K562 (cell line): ENCODE results near the gene TAC1. TPM values are rescaled to one million over a fixed set of nuclear protein-coding genes. Genes with fewer than 3 reads are reported as not detected.

ENCODE experiments used
- ATAC-seq: fragments of 200-7000 bp; cut with Tn5 transposase; 3 replicates; pipeline ENCODE4 v1.9.1; 2020; ENCODE audit warnings: moderate library complexity
- BruUV-seq: library from RNA; stranded (reverse); fragments of 400-500 nt; replicated peaks from 2 replicates; lab custom pipeline; 2021; lab: Mats Ljungman, UMichigan
- CTCF ChIA-PET: fragments of 300-600 bp; formaldehyde crosslinking; extraction: SDS; loops from one replicate; lab custom pipeline; 2021; ENCODE audit warnings: low intra/inter-chr PET ratio; lab: Yijun Ruan, JAX
- POLR2A ChIA-PET: fragments of 300-600, 350-650 bp; sonication (Branson Sonifier 250); formaldehyde crosslinking; extraction: SDS; loops from one replicate; lab custom pipeline; 2021; ENCODE audit warnings: antibody characterized with exemption, inconsistent platforms; lab: Yijun Ruan, JAX
- DNase-seq, 4 experiments: peaks; one replicate each; pipeline versions ENCODE4 v3.0.0 to v3.0.0-alpha.2; 2011 to 2018; ENCODE audit warnings: low spot score in 3 of 4, mixed read lengths in 3 of 4; ENCODE audit errors: extremely low read depth in 1 of 4
- FAIRE-seq: peaks from 2 replicates; lab custom pipeline; 2011; peaks lifted over from hg19 to GRCh38; lab: Jason Lieb, UNC
- H2AFZ ChIP-seq: 2 replicates; pipeline ENCODE4 v1.6.0; 2011; ENCODE audit warnings: low read depth, low read length, control low read depth, inconsistent platforms
- H3K27ac ChIP-seq: fragments of 200-600 bp; 3 replicates; pipeline ENCODE4 v1.8.0; 2011; ENCODE audit warnings: low read depth, mild to moderate bottlenecking, control low read depth, inconsistent platforms, low read length, moderate library complexity, mixed read lengths; ENCODE audit errors: extremely low read depth
- H3K27me3 ChIP-seq, 2 experiments: fragments of 300-600 bp in 1 of 2; 2 replicates in 1 of 2; 3 replicates in 1 of 2; pipeline versions ENCODE4 v1.6.0 to v1.8.0; 2011; ENCODE audit warnings: inconsistent platforms in 2 of 2, low read length in 2 of 2, mild to moderate bottlenecking in 1 of 2, mixed read lengths in 1 of 2, moderate library complexity in 1 of 2; ENCODE audit not compliant: control insufficient read depth in 2 of 2, insufficient read depth in 2 of 2
- H3K36me3 ChIP-seq: fragments of 300-600 bp; 3 replicates; pipeline ENCODE4 v1.8.0; 2011; ENCODE audit warnings: mild to moderate bottlenecking, low read length, inconsistent platforms; ENCODE audit not compliant: control insufficient read depth, insufficient read depth
- H3K4me1 ChIP-seq, 2 experiments: fragments of 200-600 bp in 1 of 2; replicated peaks in 1 of 2; 2 replicates in 1 of 2; 3 replicates in 1 of 2; pipeline versions ENCODE4 v1.5.1 to v1.8.0; 2011; ENCODE audit warnings: inconsistent platforms in 2 of 2, low read length in 2 of 2, mild to moderate bottlenecking in 1 of 2, mixed read lengths in 1 of 2, moderate library complexity in 1 of 2; ENCODE audit not compliant: control insufficient read depth in 2 of 2, insufficient read depth in 2 of 2
- H3K4me2 ChIP-seq: 2 replicates; pipeline ENCODE4 v1.6.1; 2011; ENCODE audit warnings: low read length, control low read depth, inconsistent platforms, mixed read lengths; ENCODE audit not compliant: insufficient read depth
- H3K4me3 ChIP-seq: fragments of 200-600 bp; sonication (generic), shearing (Covaris generic); 2 replicates; pipeline ENCODE4 v1.5.1; 2016; ENCODE audit warnings: control low read depth, inconsistent platforms
- H3K79me2 ChIP-seq: fragments of 200-600 bp; 3 replicates; pipeline ENCODE4 v1.8.0; 2011; ENCODE audit warnings: low read length, inconsistent platforms; ENCODE audit not compliant: control insufficient read depth, insufficient read depth
- H3K9ac ChIP-seq, 2 experiments: 2 replicates each; pipeline versions ENCODE4 v1.6.0 to v1.6.1; 2011; ENCODE audit warnings: low read depth in 2 of 2, low read length in 2 of 2, control low read depth in 1 of 2, inconsistent platforms in 1 of 2, mild to moderate bottlenecking in 1 of 2, mixed read lengths in 1 of 2; ENCODE audit not compliant: insufficient read depth in 1 of 2
- H3K9me1 ChIP-seq: one replicate; pipeline ENCODE4 v1.6.0; 2011; ENCODE audit warnings: inconsistent platforms, mild to moderate bottlenecking, low read length, moderate library complexity; ENCODE audit not compliant: control insufficient read depth, insufficient read depth
- H3K9me3 ChIP-seq: replicated peaks from 2 replicates; pipeline ENCODE4 v1.5.1; 2011; ENCODE audit warnings: low read depth, low read length, inconsistent platforms; ENCODE audit not compliant: control insufficient read depth, insufficient read depth
- H4K20me1 ChIP-seq: replicated peaks from 2 replicates; pipeline ENCODE4 v1.6.1; 2011; ENCODE audit warnings: low read length, inconsistent platforms, mixed read lengths; ENCODE audit not compliant: control insufficient read depth, insufficient read depth
- ESRRB ChIP-seq: fragments of 250-450 bp; sonication (Bioruptor Pico); IDR thresholded peaks from 2 replicates; pipeline ENCODE4 v1.5.0; 2020; ENCODE audit warnings: mild to moderate bottlenecking, moderate library complexity, borderline replicate concordance
- IFI16 ChIP-seq: fragments of 250-450 bp; sonication (Bioruptor Pico); IDR thresholded peaks from 2 replicates; pipeline ENCODE4 v2.1.2; 2022; ENCODE audit warnings: mild to moderate bottlenecking, inconsistent platforms
- SMARCC2 ChIP-seq: fragments of 450-650 bp; IDR thresholded peaks from 2 replicates; pipeline ENCODE4 v1.6.1; 2017; ENCODE audit warnings: antibody characterized with exemption, moderate library complexity, mild to moderate bottlenecking, low read depth
- WGBS: fragments of 100-300 bp; shearing (Covaris generic); methylation state at CpG from one replicate; pipeline ENCODE4 v1.1.6; 2016; ENCODE audit warnings: low coverage, mixed read lengths; ENCODE audit not compliant: insufficient coverage; ENCODE audit errors: missing lambda C conversion rate; 5-methylcytosine and 5-hydroxymethylcytosine counted together
- in situ Hi-C: fragments of 300-500 bp; cut with MboI; formaldehyde crosslinking; loops from 4 replicates; pipeline ENCODE4 v1.15.0; 2018; ENCODE audit warnings: inconsistent platforms, mixed read lengths
- intact Hi-C: fragments of 100-400 bp; cut with micrococcal nuclease; formaldehyde crosslinking; loops from 2 replicates; pipeline ENCODE4 v1.14.2; 2022
- polyA plus RNA-seq, 8 experiments: library from polyadenylated mRNA; depleted of rRNA in 4 of 8; stranded (reverse) in 5 of 8; unstranded in 3 of 8; fragments of >200 nt; fragmentation: Nextera tagmentation in 2 of 8; fragmentation: Illumina TruSeq in 1 of 8; extraction: Ambion mirVana in 2 of 8; extraction: Trizol in 1 of 8; gene quantifications; 2 replicates each; pipeline versions ENCODE4 v1.2.1 to v1.2.3, GENCODE V29; 2011 to 2014; ENCODE audit warnings: inconsistent platforms in 1 of 8, missing spikeins in 1 of 8
- total RNA-seq, 7 experiments: library from RNA; depleted of rRNA in 6 of 7; stranded (reverse); fragments of >200 nt in 6 of 7; fragmentation: Illumina TruSeq in 2 of 7; extraction: Trizol in 2 of 7; gene quantifications; 2 replicates each; pipeline versions ENCODE4 v1.2.1 to v1.2.3, GENCODE V29; 2011 to 2021; ENCODE audit warnings: low replicate concordance in 1 of 7
- TF ChIP-seq, protein P1 (sequence below): fragments of 200-800 bp; sonication (Bioruptor generic); IDR thresholded peaks from 2 replicates; pipeline ENCODE4 v1.6.1; 2017; ENCODE audit warnings: missing genetic modification characterization, missing compliant biosample characterization

TAC1 gene
- total and polyA plus RNA-seq, 9 of the 15 experiments (the other 6 are each of a cell fraction or from before 2014, with no cell fraction given), result 0.06 to 0.12 TPM; not detected in 7

DNA sequence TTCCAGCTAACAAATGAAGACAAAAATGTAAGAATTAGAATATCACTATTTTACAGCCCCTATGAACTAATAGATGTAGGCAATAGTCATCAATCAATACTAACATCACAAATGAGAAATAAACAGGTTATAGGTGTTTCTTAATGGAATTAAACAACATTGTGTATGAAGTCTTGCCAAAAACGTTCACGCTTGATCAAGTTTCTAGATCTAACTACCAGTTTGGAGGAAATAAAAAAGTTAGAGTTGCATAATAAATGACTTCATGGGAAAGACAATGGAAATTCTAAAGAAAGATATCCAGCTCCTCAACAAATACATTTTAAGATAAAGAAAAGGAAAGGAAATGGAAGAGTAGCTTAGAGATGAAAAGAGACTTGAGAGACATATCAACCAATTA lies 19.7 kb downstream of the TAC1 start:
- ATAC-seq, result no peak
- no TSS peak for BruUV-seq

DNA sequence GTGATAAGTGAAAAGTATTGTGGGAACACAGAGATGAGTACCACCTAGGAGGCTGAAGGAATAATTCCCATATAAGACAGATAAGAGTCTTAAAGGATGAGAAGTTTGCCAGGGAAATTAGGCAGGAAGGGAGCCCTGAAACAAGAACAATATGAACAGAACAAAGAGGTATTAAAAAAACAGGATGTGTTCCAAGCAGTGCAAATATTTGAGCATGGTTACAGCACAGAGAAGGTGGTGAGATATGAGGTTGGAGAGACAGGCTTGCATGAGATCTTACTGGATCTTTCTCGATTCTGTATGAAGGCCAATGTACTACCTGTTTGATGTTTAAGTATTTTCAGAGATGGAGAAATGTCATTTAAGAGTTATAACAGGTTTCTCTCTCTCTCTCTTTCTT lies 20.3 kb downstream of the TAC1 start:
- POLR2A ChIA-PET, result no interaction called here
- H4K20me1 ChIP-seq, result no peaks in the 10 kb centered on the region
- CTCF ChIA-PET, result no interaction called here
- no peak overlapping the region for H3K4me2 ChIP-seq
- DNase-seq (no peak), ATAC-seq (no peak), FAIRE-seq (no peak)
- H3K4me3 ChIP-seq, result no peak overlapping the region
- WGBS, result 0% methylated on average over 1 of the region's 1 CpG
- no peaks in the 10 kb centered on the region for H3K79me2 ChIP-seq
- intact Hi-C loops, result no loop called here
- H3K27ac ChIP-seq, result no peak overlapping the region
- H3K27me3 ChIP-seq, result peaks cover 0 to 5% of the 10 kb centered on the region in 2 experiments; a peak in 2 of 5 replicates
- no peak overlapping the region for H3K9ac ChIP-seq
- no peak for TF ChIP-seq IFI16 (CRISPR knock-in tag)
- TF ChIP-seq ESRRB, result no peak
- TF ChIP-seq, protein P1, sequence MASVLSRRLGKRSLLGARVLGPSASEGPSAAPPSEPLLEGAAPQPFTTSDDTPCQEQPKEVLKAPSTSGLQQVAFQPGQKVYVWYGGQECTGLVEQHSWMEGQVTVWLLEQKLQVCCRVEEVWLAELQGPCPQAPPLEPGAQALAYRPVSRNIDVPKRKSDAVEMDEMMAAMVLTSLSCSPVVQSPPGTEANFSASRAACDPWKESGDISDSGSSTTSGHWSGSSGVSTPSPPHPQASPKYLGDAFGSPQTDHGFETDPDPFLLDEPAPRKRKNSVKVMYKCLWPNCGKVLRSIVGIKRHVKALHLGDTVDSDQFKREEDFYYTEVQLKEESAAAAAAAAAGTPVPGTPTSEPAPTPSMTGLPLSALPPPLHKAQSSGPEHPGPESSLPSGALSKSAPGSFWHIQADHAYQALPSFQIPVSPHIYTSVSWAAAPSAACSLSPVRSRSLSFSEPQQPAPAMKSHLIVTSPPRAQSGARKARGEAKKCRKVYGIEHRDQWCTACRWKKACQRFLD (CRISPR knock-in tag), result no peak
- H2AFZ ChIP-seq, result no peak overlapping the region
- H3K9me1 ChIP-seq, result no peaks in the 10 kb centered on the region
- no peaks in the 10 kb centered on the region for H3K4me1 ChIP-seq
- no peaks in the 10 kb centered on the region for H3K36me3 ChIP-seq
- in situ Hi-C loops, result no loop called here
- no TSS peak for BruUV-seq
- no peaks in the 10 kb centered on the region for H3K9me3 ChIP-seq

More for the DNA sequence above, 19.7 kb downstream of the TAC1 start:
- in situ Hi-C loops, result no loop called here
- Histone ChIP-seq H3K9ac (no peak overlapping the region), H3K79me2 (no peaks in the 10 kb centered on the region), H3K27me3 (peaks cover 0 to 5% of the 10 kb centered on the region in 2 experiments; a peak in 2 of 5 replicates), H3K27ac (no peak overlapping the region), H2AFZ (no peak overlapping the region), H3K4me3 (no peak overlapping the region), H3K9me1 (no peaks in the 10 kb centered on the region)
- FAIRE-seq, result no peak
- WGBS, result 0% methylated on average over 2 of the region's 2 CpGs
- ChIA-PET CTCF (no interaction called here), POLR2A (no interaction called here)
- DNase-seq, result no peak
- intact Hi-C loops, result no loop called here
- no peak for TF ChIP-seq SMARCC2
- TF ChIP-seq, all 486 proteins: peak for 0
- no peaks in the 10 kb centered on the region for H4K20me1 ChIP-seq
- H3K4me1 ChIP-seq, result no peaks in the 10 kb centered on the region
- H3K36me3 ChIP-seq, result no peaks in the 10 kb centered on the region
- no peak overlapping the region for H3K4me2 ChIP-seq
- no peaks in the 10 kb centered on the region for H3K9me3 ChIP-seq
